ENCODE data around the gene SV2B. TPM values are rescaled to one million over a fixed set of nuclear protein-coding genes. Genes with fewer than 3 reads are reported as not detected.

SV2B gene
- total and polyA plus RNA-seq, 2 experiments from 2014 or later: 0.06 to 0.76 TPM

GRCh38 chr15:91054816-91055215, 45.2 kb upstream of the SV2B start:
- Histone ChIP-seq H3F3A (replicated peaks; ENCODE audit: low read depth) (no peaks in the 10 kb centered on the region), H3K4me1 (ENCODE audit: insufficient read depth) (no peaks in the 10 kb centered on the region), H3K4me3 (no peak overlapping the region), H3K27ac (ENCODE audit: low read depth) (no peak overlapping the region), H3K36me3 (ENCODE audit: insufficient read depth) (no peaks in the 10 kb centered on the region), H3K27me3 (ENCODE audit: insufficient read depth) (no peaks in the 10 kb centered on the region), H2AFZ (no peak overlapping the region), H4K20me1 (replicated peaks; ENCODE audit: insufficient read depth) (no peaks in the 10 kb centered on the region), H3K9me2 (ENCODE audit: insufficient read depth) (no peaks in the 10 kb centered on the region), H3K4me2 (no peak overlapping the region), H3K79me2 (replicated peaks; ENCODE audit: insufficient read depth) (no peaks in the 10 kb centered on the region)
- TF ChIP-seq, protein P1, sequence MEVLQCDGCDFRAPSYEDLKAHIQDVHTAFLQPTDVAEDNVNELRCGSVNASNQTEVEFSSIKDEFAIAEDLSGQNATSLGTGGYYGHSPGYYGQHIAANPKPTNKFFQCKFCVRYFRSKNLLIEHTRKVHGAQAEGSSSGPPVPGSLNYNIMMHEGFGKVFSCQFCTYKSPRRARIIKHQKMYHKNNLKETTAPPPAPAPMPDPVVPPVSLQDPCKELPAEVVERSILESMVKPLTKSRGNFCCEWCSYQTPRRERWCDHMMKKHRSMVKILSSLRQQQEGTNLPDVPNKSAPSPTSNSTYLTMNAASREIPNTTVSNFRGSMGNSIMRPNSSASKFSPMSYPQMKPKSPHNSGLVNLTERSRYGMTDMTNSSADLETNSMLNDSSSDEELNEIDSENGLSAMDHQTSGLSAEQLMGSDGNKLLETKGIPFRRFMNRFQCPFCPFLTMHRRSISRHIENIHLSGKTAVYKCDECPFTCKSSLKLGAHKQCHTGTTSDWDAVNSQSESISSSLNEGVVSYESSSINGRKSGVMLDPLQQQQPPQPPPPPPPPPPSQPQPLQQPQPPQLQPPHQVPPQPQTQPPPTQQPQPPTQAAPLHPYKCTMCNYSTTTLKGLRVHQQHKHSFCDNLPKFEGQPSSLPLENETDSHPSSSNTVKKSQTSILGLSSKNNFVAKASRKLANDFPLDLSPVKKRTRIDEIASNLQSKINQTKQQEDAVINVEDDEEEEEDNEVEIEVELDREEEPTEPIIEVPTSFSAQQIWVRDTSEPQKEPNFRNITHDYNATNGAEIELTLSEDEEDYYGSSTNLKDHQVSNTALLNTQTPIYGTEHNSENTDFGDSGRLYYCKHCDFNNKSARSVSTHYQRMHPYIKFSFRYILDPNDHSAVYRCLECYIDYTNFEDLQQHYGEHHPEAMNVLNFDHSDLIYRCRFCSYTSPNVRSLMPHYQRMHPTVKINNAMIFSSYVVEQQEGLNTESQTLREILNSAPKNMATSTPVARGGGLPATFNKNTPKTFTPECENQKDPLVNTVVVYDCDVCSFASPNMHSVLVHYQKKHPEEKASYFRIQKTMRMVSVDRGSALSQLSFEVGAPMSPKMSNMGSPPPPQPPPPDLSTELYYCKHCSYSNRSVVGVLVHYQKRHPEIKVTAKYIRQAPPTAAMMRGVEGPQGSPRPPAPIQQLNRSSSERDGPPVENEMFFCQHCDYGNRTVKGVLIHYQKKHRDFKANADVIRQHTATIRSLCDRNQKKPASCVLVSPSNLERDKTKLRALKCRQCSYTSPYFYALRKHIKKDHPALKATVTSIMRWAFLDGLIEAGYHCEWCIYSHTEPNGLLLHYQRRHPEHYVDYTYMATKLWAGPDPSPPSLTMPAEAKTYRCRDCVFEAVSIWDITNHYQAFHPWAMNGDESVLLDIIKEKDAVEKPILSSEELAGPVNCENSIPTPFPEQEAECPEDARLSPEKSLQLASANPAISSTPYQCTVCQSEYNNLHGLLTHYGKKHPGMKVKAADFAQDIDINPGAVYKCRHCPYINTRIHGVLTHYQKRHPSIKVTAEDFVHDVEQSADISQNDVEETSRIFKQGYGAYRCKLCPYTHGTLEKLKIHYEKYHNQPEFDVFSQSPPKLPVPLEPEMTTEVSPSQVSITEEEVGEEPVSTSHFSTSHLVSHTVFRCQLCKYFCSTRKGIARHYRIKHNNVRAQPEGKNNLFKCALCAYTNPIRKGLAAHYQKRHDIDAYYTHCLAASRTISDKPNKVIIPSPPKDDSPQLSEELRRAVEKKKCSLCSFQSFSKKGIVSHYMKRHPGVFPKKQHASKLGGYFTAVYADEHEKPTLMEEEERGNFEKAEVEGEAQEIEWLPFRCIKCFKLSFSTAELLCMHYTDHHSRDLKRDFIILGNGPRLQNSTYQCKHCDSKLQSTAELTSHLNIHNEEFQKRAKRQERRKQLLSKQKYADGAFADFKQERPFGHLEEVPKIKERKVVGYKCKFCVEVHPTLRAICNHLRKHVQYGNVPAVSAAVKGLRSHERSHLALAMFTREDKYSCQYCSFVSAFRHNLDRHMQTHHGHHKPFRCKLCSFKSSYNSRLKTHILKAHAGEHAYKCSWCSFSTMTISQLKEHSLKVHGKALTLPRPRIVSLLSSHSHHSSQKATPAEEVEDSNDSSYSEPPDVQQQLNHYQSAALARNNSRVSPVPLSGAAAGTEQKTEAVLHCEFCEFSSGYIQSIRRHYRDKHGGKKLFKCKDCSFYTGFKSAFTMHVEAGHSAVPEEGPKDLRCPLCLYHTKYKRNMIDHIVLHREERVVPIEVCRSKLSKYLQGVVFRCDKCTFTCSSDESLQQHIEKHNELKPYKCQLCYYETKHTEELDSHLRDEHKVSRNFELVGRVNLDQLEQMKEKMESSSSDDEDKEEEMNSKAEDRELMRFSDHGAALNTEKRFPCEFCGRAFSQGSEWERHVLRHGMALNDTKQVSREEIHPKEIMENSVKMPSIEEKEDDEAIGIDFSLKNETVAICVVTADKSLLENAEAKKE (CRISPR knock-in tag; IDR thresholded peaks at IDR 0.05): no peak
- TF ChIP-seq EZH2phosphoT487 (IDR thresholded peaks at IDR 0.05; ENCODE audit: unreplicated experiment): no peak
- TF ChIP-seq JUNB (IDR thresholded peaks at IDR 0.05; ENCODE audit: unreplicated experiment): no peak
- TF ChIP-seq REST (IDR thresholded peaks at IDR 0.05; ENCODE audit: unreplicated experiment): no peak
- TF ChIP-seq STAT1 (IDR thresholded peaks at IDR 0.05; ENCODE audit: unreplicated experiment): no peak
- TF ChIP-seq CREB1 (CRISPR knock-in tag; IDR thresholded peaks at IDR 0.05; ENCODE audit: low read depth): no peak
- no peaks in the 10 kb centered on the region for H3K36me3 Mint-ChIP-seq (ENCODE audit: low read depth)
- ATAC-seq: no peak
- no peak overlapping the region for H3K27ac Mint-ChIP-seq
- H3K4me3 Mint-ChIP-seq: no peak overlapping the region
- DNase-seq (ENCODE audit: low spot score): no peak
- no peaks in the 10 kb centered on the region for H3K9me3 Mint-ChIP-seq
- peaks cover 7% of the 10 kb centered on the region for H3K27me3 Mint-ChIP-seq (ENCODE audit: insufficient read depth, low read depth, poor library complexity)
- peaks cover 2% of the 10 kb centered on the region; the same call in 1 of the 3 replicates for H3K4me1 Mint-ChIP-seq
